M059J (cell line): ENCODE data around the gene CADM1. TPM values are rescaled to one million over a fixed set of nuclear protein-coding genes. Genes with fewer than 3 reads are reported as not detected.

ENCODE experiments used
- DNase-seq: peaks from one replicate; pipeline ENCODE4 v3.0.0-alpha.2; 2012; ENCODE audit warnings: low read depth
- total RNA-seq: library from RNA; depleted of rRNA; stranded (reverse); fragments of >200 nt; shearing (Covaris generic); gene quantifications from 2 replicates; pipeline ENCODE4 v1.2.3, GENCODE V29; 2014

Gene CADM1
- total RNA-seq, 1 experiment from 2014 or later, result 71.9 TPM

DNA sequence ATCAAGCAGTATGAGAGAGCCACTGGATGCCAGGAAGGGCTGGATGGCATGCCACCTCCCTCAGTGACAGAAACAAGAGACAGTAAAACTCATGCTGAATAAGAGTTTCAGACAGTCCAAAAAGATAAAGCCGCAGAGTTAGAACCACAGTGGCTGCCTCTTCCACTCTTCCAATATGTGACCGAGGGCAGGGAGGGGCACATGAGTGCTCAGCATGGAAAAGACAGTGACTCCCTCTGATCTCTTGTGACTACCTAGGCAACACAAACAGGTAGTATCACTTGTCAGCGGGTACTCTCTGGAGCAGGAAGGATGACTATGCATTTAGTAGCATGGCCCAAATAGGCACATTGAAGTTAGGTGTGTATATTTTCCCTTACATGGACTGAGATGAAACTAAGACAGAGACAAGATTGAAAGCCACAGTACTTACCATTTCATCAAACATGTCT lies 295.4 kb downstream of the CADM1 start:
- DNase-seq, result no peak

DNA sequence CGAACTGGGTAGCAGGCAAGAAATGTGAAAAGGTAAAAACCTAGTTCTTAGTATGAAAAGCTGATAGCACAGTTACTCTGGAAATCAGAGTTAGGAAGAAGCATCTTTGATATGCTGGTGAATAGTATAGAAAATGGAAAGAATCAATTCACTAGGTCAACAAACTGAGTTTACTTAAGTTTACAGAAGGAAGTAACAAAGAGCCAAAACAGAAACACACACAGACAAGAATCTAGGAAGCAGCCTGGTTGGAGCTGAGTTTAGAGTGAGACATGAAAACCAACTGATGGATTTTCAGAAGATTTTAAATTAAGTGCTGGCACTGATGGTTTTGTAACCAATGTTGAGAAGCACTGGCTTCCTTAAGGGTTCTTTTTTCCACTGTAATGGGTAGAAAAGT lies 296.3 kb downstream of the CADM1 start:
- no peak for DNase-seq

DNA sequence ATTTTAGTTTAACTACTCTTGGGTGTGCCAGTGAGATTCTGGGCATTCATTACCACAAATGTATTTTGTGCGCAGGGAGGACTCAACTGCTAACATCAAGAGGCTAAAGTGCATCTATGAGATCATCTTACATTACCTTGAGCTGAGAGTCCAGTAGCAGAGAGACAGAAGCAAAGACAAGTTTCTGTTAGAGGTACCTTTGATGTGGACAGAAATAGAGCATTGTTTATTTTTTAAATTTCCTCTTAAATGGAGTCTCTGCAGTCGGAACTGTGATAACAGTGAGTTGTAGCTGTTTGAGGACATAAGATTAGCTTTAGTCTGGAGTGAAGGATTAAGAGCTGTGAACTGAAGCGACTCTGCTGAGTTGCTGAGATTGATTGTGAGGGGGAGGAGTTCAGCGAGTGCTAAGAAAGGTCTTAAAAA lies 297.0 kb downstream of the CADM1 start:
- DNase-seq, result no peak

DNA sequence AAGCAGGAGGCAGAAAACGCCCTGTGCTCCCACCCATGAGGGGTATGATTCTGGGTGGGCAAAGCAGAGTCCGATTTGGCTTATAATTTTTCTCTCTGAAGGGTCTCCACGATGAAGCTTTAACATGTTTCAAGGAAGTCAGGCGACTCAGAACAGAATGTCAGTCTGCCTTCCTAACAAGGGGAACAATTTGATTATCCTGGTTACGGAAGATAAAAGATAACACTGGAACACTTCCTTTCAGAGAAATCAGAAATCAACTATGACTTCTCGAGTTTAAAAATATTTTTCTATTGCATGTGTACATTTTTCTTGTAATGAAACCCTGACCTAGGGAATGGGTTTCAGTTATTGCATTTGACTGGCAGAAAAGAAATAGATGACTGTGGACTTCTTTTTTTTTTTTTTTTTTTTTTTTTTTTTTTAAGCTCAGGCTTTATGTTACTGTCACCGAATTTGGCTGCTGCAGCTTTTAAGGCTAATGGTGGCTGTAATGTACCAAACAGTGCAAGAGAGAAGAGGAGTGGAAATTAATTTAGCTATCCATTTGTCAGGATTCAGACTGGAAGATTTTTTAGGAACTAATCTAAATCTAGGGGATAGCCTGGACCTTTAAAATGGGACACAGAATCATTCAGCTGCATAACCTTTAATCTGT lies 297.7 kb downstream of the CADM1 start:
- DNase-seq, result no peak

DNA sequence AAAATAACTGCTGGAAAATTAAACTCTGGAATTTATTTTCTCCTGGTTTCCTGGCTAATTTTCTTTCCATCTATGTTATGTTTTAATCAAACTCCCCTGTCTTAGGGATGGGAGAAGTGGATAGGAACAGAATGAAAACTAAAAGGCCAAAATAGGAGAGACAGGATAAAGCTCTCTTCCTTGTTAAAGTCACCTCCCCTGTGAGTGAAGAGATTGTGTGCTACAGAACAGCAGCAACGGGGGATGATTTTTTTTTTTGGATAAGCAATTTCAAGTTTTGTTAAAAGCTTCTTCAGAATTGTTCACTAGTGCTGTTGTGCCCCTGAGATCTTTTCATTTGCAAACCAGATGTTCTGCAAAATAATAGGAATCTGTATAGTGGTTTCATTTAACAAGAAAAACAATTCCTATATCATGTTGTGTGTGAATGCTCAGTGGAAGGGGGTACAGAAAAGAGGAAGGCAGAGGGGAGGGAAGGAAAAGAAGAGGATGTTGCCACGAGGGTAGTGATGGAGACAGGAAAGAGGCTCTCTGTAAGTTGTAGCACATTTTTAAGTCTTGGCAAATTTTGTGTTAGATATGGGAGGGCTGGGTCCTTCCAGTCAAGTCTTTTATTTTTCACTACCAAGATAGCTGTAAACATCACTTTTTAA lies 301.2 kb downstream of the CADM1 start:
- no peak for DNase-seq

DNA sequence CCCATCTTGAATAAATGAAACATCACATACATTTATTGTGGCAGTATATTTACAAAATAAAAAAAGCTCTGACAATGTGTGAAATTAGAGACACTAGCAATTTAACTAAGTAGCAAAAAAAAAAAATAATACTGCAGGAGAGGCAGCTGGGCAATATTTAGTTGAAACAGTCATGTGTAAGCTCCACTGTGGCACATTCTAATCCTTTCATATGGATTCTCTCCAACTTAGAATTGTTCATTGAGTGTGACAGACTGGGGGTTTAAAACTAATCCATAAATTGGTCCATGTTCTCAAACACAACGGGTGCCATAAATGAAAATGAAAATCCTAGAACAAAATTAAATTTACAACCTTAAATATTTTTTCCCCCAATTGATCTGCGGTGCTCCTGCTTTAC lies 302.1 kb downstream of the CADM1 start:
- DNase-seq, result no peak

DNA sequence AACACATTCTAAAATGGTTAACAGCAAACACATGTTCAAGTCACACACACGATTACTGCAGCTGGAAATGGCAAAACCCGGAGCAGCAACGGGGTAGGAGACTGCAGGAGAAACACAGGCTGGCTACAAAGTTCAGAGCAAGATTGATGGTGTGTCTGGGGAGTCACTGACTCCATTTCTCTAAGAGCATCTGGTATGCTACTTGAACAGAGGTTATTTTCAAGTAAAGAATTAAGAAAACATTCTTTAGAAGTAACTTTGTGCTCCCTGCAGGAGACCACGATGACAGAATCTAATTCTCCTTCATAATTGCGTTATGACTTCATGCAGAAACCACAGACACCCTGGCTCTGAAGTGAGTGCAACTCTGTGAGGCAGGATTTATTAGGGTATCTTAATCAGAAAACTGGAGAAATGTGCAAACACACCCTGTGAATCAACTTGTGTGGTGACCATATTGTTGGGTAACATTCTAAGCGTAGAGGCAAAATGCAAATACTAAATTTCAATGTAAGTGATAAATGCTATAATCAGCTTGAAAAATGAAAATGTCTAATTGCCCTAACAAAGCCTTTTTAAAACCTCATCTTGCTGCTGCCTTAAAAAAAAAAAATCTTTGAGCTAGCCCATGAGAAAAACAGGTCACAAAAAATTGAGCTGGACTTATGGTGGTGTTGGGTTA lies 303.0 kb downstream of the CADM1 start:
- peak; percentile 74 for DNase-seq

DNA sequence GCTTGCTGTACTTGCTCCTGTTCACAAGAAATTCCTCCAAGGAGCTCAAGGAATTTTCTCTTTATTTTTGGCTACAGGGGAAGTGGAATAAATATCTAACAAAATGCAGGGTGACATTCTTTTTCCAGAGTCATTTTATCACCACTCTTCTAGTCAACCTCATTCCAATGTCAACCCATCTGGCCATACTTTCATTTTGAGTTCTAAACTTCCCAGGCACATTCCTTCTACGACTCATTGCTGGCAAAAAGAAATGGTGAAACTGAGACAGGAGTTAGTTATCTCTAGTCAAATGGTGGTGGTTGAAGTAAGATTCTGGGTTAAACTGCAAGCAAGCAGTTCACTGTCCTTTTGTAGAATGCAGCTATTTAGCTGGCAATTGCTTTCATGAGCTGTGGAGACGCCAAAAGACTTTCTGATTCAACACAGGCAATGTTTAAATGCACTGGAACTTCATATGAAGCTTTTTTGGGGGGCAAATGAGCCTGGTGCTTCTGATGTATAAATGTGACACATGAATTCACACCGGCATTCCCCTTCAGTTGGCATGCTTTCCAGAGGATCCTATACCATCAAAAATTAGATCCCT lies 304.6 kb downstream of the CADM1 start:
- DNase-seq, result peak; percentile 56

DNA sequence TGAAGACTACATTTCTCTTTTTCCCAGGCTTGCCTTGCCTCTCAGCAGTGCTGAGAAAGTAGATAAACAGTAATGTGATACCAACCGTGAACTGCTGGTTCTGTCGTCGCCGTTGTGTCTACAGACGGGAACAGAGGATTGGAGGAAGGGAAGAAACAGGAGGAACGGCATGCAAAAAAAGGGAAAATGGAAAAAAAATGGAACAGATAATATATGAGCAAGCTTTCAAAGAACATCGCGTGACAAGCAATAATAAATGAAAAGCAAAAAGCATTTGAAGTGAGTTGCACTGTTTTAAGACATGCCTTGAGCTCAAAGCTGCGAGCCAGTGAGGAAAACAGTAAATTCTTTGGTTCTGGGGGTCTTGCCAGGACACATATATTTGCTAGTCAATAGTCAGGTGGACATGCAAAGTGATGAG lies 305.9 kb downstream of the CADM1 start:
- DNase-seq, result peak; percentile 12

DNA sequence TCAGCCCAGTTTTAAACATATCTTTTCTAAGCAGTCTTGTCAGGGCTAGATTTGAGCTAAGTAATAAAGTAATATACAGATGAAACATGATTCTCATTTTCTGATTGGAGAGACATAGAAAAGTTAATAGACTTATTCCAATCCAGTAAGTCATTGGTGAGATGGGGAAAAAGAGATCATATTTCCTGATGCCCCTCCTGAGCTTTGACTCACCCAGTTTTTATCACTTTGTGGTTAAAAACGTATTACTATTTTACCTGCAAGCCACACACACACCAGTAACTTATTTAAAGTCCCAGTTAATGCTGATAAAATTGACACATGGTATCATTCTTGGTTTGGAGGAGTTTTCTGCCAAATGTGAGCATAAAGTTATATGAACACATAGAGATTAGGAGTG lies 306.8 kb downstream of the CADM1 start:
- DNase-seq, result peak; percentile 69

DNA sequence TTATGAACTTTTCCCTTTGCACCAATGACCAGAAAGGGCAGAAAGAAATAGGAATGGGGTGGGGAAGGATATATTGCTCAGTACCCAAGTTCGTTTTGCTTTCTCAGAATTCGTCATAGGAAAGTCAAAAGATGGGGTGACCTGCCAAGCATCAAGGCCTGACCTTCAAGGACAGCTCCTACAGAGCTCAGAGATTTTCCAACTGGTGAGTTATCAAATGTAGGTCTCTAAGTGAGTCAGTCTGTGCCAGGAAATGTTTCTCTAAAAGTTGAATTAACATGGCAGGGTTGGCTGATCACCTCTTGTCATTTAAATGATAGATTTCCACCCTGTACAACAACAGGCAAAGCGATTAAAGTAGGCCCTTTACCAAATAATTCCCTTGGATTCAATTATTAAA lies 307.2 kb downstream of the CADM1 start:
- DNase-seq, result peak; percentile 41

DNA sequence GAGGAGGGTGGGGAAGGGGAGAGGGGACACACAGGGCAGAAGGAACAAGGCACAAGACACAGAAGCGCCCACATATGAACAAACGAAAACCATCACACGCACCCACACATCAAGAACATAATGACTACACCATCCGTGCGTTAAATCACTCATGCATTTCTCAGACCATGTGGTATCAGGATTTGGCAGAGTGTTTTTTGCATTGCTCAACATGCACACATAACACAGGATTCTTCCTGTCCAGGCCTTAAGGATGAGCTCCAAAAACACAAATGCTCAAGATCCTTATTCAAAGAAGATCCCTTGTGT lies 309.5 kb downstream of the CADM1 start:
- no peak for DNase-seq

DNA sequence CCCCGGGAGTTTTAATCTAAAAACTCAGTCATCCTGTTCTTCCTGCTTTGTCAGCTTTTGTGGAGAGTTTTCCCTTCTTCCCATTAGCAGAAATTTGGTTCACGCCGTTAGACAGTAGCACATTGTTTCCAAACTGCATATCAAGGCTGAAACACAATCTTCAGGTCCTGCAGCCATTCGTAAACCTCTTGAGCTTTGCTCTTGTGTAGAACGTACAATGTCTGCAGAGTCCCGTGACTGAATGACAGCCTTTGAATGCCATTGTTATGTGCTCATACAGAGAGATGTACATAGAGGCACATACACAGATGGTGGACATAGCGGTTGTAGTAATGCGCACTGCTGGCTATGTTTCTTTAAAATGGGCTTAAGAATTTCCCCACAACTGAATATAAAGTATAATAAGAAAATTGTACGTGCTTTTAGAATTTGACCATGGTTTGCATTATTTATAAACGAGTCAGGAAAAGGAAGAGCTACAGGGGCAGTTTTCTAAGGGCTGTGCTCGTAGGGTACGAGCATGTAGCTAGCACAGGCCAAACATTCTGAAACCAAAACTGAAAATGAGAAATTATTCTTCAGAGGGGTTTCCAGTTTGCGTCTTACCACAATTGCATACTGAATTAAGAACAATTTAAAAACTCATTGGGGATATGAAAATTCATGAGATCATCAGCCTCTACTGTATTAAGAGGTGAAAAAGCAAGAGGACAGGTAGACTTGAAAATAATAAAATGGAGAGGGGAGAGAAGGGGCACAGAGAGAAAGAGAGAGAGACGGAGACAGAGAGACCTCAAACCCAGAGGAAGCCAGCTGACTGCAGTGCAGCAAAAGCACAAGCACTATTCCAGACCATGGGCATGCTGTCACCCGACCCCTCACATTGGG lies 310.1 kb downstream of the CADM1 start:
- DNase-seq, result no peak

DNA sequence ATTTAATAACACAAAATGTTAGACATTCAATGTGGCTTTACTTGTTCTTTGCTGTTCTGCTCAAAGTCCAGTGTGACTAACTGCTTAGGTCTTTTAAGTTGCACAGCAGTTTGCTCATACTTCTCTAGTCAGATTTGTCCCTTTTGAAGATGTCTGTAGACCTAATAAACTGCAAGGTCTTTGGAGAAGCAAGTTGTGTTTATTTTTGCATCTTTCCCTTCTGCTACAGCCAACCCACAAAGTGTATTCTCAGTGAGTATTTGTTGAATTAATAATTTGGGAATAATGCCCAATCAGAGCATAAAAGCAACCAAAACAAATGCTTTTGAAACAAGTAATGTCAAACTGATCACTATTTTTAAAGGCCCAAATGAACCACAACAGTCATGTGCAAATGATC lies 312.5 kb downstream of the CADM1 start:
- DNase-seq, result no peak

DNA sequence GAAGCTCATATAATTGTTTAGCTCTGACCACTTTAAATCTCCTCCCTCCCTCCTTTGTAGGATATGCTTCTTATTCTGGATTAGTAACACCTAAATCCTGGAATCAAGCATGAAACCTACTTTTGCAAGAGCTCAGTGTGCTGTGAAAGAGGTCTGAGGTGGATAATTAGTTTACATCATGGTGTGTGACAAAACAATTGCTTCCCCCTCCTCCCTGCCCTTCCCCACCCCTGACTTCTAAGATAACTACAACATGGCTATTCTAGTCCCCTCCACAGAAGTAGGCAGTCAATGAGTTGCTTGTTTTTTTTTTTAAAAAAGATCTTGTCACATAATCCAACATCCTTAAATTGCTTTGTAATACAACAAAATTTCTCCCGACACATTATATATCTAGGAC lies 314.0 kb downstream of the CADM1 start:
- no peak for DNase-seq

DNA sequence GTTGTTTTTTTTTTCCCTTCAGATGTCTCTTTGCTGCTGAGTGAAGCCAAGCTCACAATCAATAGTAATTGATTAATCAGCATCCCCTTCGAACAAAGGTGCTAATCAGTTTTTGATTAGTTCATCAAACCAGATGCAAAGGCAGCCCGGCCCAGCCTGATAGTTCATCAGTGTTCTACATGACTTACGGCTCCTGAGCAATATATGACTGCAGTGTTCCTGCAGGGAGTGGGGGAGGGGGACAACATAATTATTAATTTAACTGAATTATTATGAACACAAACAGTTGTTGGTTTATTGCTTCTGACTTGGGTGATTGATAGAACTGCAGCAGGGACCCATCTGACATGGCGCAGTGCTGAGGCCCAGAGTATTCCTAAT lies 315.3 kb downstream of the CADM1 start:
- no peak for DNase-seq

DNA sequence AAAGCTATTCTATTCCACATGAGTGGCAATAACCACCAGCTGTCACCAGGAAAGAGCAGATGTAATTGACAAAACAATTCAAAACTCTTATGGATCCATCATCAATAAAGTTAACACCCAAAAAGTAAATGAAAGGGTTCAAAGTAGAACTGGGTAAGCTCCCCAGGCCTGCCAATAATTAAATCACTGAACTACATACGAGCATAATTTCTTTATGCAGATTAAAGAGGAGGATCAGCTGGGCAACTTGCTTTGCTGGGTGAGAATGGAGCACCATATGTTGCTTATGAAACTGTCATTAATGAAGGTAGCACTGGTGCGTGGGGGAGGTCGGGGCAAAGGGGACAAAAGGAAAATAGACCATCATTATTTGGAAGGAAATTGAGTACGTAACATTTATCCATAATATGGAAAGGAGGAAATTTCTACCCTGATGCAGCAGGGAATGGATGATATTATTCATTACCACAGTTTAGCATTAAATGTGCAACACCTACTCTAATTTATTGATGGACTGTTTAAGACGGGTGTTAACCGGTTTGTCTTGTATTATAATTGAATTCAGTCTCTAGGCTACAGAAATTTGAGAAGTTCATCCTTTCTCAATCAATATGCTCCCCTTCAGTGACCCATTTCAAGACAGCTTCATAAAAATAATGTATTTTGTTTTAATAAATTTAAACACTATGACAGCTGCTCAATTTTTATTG lies 315.9 kb downstream of the CADM1 start:
- no peak for DNase-seq

DNA sequence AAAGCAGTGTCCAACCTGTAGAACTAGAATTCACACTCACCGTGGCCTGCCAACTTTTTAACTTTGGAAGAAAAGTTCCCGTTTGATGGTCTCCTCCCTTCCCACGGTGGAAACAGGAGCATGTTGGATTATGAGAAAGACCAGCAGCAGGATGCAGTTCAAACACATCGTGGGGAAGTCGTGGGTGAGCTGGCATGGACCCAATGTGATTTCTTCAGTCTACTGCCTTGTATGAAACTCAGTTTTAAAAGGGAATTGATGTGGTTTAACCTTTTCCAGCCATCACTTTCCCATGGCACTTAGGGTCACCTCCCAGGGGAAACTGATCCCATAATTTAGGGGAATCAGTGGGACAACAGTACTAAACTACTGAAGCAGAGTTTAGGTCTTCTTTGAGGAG lies 318.3 kb downstream of the CADM1 start:
- no peak for DNase-seq

DNA sequence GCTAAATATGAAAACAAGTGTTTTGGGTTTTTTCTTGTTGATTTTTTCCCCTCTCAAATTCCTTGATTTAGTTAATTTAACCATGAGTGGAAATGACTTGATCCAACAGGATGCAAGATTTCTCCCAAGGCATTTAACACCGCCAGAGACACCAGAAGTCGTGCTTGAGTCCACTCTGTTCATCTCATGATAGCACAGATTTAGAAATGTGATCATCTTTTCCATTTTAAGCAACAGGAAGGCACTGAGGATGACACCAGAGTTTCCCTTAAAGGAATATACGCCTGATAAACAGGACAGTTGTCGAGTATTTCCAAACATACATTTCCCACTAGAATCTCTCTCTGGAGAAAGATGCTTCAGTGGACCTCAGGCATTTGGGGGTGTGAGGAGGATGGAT lies 318.7 kb downstream of the CADM1 start:
- DNase-seq, result no peak

DNA sequence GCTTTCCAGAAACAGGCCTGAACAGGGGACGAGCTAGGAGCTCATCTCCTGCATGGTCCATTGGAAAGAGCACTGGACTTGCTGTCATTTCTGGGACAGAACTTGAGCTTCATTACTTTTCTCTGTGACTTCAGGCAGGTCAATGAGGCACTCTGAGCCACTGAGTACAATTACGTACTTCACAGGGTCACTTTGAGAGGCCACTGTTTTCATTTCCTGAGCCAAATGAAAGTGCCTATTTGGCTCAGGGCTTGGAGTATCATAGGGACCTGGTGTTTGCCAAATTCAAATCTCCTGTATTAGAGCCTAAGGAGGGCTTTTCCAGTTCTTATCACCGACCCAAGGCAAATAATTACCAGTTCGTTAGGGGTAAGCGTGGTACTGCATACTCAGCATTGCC lies 319.3 kb downstream of the CADM1 start:
- DNase-seq, result no peak

DNA sequence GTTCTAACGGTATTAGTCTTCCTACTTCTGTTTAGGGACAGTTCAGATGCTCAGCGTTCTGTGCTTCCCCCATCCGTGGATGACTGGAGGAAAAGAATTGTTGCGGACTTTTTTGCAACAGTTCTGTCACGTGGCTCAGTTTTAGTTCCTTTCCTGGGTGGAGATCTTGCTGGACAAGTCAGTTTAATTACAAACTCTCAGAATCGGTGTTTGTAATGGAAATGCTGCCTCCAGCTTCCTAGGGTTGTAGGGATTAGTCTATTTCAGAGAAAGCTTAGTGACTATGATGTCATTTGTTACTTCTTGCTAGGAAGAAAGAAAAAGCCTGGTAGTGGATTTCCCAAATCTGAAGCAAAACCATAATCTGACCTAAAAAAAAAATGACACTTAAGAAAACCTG lies 320.4 kb downstream of the CADM1 start:
- DNase-seq, result no peak
